BE2C (cell line): ENCODE results near the gene OVOL3.

ENCODE experiments used
- DNase-seq: peaks from one replicate; pipeline ENCODE4 v3.0.0-alpha.2; 2020
- H3K27me3 ChIP-seq: fragments of 250-450 bp; sonication (Bioruptor Pico); 2 replicates; pipeline ENCODE4 v1.5.1; 2020; ENCODE audit warnings: mild to moderate bottlenecking
- H3K36me3 ChIP-seq: fragments of 250-450 bp; sonication (Bioruptor Pico); 2 replicates; pipeline ENCODE4 v1.5.1; 2020; ENCODE audit warnings: mild to moderate bottlenecking
- H3K4me1 ChIP-seq: fragments of 250-450 bp; sonication (Bioruptor Pico); 2 replicates; pipeline ENCODE4 v1.5.1; 2020
- H3K4me3 ChIP-seq: 2 replicates; pipeline ENCODE4 v1.5.1; 2011; ENCODE audit warnings: low read depth, low read length
- H3K9me3 ChIP-seq: fragments of 250-450 bp; sonication (Bioruptor Pico); 2 replicates; pipeline ENCODE4 v1.5.1; 2020
- CTCF ChIP-seq: IDR thresholded peaks from 2 replicates; pipeline ENCODE4 v1.5.1; 2012; ENCODE audit warnings: mild to moderate bottlenecking, low read depth, low read length

The OVOL3 gene

GRCh38 chr19:36086326-36086725, 24.6 kb upstream of the OVOL3 start:
- no peak for TF ChIP-seq CTCF
- H3K9me3 ChIP-seq: no peaks in the 10 kb centered on the region
- no peaks in the 10 kb centered on the region for H3K4me1 ChIP-seq
- H3K36me3 ChIP-seq: peaks cover 78% of the 10 kb centered on the region
- H3K27me3 ChIP-seq: no peaks in the 10 kb centered on the region
- no peak overlapping the region for H3K4me3 ChIP-seq
- no peak for DNase-seq

GRCh38 chr19:36089847-36090246, 21.1 kb upstream of the OVOL3 start:
- no peak for TF ChIP-seq CTCF
- Histone ChIP-seq H3K4me1 (no peaks in the 10 kb centered on the region), H3K4me3 (no peak overlapping the region), H3K9me3 (no peaks in the 10 kb centered on the region), H3K36me3 (peaks cover 69% of the 10 kb centered on the region), H3K27me3 (no peaks in the 10 kb centered on the region)
- no peak for DNase-seq

GRCh38 chr19:36090910-36091695, 19.8 kb upstream of the OVOL3 start:
- H3K36me3 ChIP-seq: peaks cover 72% of the 10 kb centered on the region
- H3K4me3 ChIP-seq: no peak overlapping the region
- H3K27me3 ChIP-seq: no peaks in the 10 kb centered on the region
- no peaks in the 10 kb centered on the region for H3K9me3 ChIP-seq
- no peak for DNase-seq
- no peak for TF ChIP-seq CTCF
- H3K4me1 ChIP-seq: no peaks in the 10 kb centered on the region

GRCh38 chr19:36092566-36092965, 18.4 kb upstream of the OVOL3 start:
- TF ChIP-seq CTCF: no peak
- no peaks in the 10 kb centered on the region for H3K9me3 ChIP-seq
- H3K4me1 ChIP-seq: no peaks in the 10 kb centered on the region
- no peak for DNase-seq
- peaks cover 68% of the 10 kb centered on the region for H3K36me3 ChIP-seq
- H3K4me3 ChIP-seq: no peak overlapping the region
- no peaks in the 10 kb centered on the region for H3K27me3 ChIP-seq

GRCh38 chr19:36093146-36093662, 17.7 kb upstream of the OVOL3 start:
- Histone ChIP-seq H3K9me3 (no peaks in the 10 kb centered on the region), H3K27me3 (no peaks in the 10 kb centered on the region), H3K4me3 (no peak overlapping the region), H3K4me1 (no peaks in the 10 kb centered on the region), H3K36me3 (peaks cover 65% of the 10 kb centered on the region)
- no peak for TF ChIP-seq CTCF
- no peak for DNase-seq

DNA sequence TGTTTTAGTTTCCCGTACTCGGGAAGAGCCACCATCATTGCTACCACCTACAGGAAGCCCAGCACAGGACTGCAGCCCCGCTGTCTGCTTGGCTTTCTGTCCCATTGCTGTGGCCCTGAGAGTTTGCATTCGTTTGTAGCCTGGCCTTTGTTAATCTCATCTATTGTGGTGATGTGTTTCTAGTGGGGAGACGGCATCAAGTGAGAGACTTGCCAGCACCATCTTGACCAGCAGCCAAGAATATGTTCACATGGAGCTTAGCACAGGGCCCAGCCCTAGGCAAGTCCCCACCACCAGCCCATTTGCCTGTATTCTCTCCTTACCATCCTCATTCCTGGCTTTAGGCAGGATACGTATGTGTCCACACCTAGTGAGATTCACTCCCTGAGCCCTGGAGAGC, 17.3 kb upstream of the OVOL3 start:
- Histone ChIP-seq H3K36me3 (peaks cover 62% of the 10 kb centered on the region), H3K27me3 (no peaks in the 10 kb centered on the region), H3K4me3 (no peak overlapping the region), H3K4me1 (no peaks in the 10 kb centered on the region), H3K9me3 (no peaks in the 10 kb centered on the region)
- DNase-seq: no peak
- TF ChIP-seq CTCF: no peak
